OCI-LY3 (cell line): ENCODE measurements around the gene SLC22A2.

Source experiments
- EZH2phosphoT487 ChIP-seq: fragments of 200-600 bp; shearing (Covaris generic); IDR thresholded peaks from 2 replicates; pipeline ENCODE4 v1.6.1; 2018; ENCODE audit warnings: antibody characterized with exemption, mixed run types, low read depth
- TF ChIP-seq, protein P1 (sequence below): fragments of 200-600, 300-600 bp; sonication (generic); IDR thresholded peaks from 2 replicates; pipeline ENCODE4 v1.5.1; 2014; ENCODE audit warnings: antibody characterized with exemption, low read length, low read depth

DNA sequence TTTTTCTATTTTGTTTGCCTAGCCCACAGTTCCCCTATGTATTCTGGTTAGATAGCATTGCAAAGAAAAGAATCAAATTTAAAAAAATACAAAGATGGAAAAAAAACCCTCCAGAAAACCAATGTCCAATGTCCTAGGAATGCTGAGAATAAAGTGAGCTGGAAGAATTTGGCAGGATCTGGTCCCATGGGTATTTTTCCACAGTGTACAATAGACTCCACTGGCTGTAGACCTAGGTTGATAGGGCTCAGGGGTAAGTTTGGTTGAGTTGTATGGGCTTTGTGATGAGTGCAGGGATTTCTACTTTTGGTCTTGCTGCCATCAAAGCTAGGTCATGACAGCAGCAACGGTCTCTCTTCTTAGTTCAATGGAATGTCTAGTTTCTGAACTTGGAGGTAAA is 41.5 kb downstream of the SLC22A2 start:
- TF ChIP-seq, protein P1, sequence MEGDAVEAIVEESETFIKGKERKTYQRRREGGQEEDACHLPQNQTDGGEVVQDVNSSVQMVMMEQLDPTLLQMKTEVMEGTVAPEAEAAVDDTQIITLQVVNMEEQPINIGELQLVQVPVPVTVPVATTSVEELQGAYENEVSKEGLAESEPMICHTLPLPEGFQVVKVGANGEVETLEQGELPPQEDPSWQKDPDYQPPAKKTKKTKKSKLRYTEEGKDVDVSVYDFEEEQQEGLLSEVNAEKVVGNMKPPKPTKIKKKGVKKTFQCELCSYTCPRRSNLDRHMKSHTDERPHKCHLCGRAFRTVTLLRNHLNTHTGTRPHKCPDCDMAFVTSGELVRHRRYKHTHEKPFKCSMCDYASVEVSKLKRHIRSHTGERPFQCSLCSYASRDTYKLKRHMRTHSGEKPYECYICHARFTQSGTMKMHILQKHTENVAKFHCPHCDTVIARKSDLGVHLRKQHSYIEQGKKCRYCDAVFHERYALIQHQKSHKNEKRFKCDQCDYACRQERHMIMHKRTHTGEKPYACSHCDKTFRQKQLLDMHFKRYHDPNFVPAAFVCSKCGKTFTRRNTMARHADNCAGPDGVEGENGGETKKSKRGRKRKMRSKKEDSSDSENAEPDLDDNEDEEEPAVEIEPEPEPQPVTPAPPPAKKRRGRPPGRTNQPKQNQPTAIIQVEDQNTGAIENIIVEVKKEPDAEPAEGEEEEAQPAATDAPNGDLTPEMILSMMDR = no peak
- TF ChIP-seq EZH2phosphoT487 = no peak
